CD4-positive, alpha-beta T cell (primary cell): Measurements from ENCODE around the gene EDEM1. TPM values are rescaled to one million over a fixed set of nuclear protein-coding genes. Genes with fewer than 3 reads are reported as not detected.

Experiments used
- ATAC-seq: fragments of 200-7000 bp; cut with Tn5 transposase; one replicate; pipeline ENCODE4 v1.10.0; 2022; ENCODE audit warnings: mild to moderate bottlenecking; ENCODE audit not compliant: poor library complexity
- CTCF ChIA-PET: fragments of 350-600 bp; sonication (Branson Sonifier 250); formaldehyde crosslinking; loops from one replicate; lab custom pipeline; 2021; ENCODE audit warnings: antibody characterized with exemption, inconsistent platforms; lab: Charles Lee
- POLR2A ChIA-PET: fragments of 350-600 bp; sonication (Branson Sonifier 250); formaldehyde crosslinking; loops from one replicate; lab custom pipeline; 2021; ENCODE audit warnings: antibody characterized with exemption, inconsistent platforms; lab: Charles Lee
- DNase-seq, 14 experiments: peaks; one replicate each; pipeline ENCODE4 v3.0.0-alpha.2; 2013 to 2020; ENCODE audit warnings: mixed read lengths in 2 of 14
- H3K27ac ChIP-seq, 2 donors: one replicate each; pipeline versions ENCODE4 v1.5.1 to v1.7.0; 2013; ENCODE audit warnings: low read length in 2 of 2, low read depth in 1 of 2, mild to moderate bottlenecking in 1 of 2
- H3K27me3 ChIP-seq, 2 experiments: 1 replicate in 1 of 2; 2 replicates in 1 of 2; pipeline versions ENCODE4 v1.6.1 to v1.7.0; 2013; ENCODE audit warnings: low read length in 2 of 2, control low read depth in 1 of 2, mild to moderate bottlenecking in 1 of 2, moderate library complexity in 1 of 2; ENCODE audit not compliant: insufficient read depth in 2 of 2, control insufficient read depth in 1 of 2
- H3K36me3 ChIP-seq: one replicate; pipeline ENCODE4 v1.6.1; 2013; ENCODE audit warnings: low read length, control low read depth; ENCODE audit not compliant: insufficient read depth
- H3K4me1 ChIP-seq: one replicate; pipeline ENCODE4 v1.6.1; 2013; ENCODE audit warnings: low read length, control low read depth; ENCODE audit not compliant: insufficient read depth
- H3K4me3 ChIP-seq: one replicate; pipeline ENCODE4 v1.5.1; 2013; ENCODE audit warnings: mild to moderate bottlenecking, low read length, moderate library complexity
- H3K9me3 ChIP-seq, 2 experiments: 1 replicate in 1 of 2; 2 replicates in 1 of 2; pipeline versions ENCODE4 v1.6.1 to v1.7.0; 2013; ENCODE audit warnings: low read length in 2 of 2, mild to moderate bottlenecking in 2 of 2, control low read depth in 1 of 2, moderate library complexity in 1 of 2; ENCODE audit not compliant: control insufficient read depth in 1 of 2, insufficient read depth in 1 of 2
- H3K27ac Mint-ChIP-seq: one replicate; pipeline ENCODE4 v1.8.0; 2020; ENCODE audit warnings: mixed read lengths
- H3K27me3 Mint-ChIP-seq: one replicate; pipeline ENCODE4 v1.8.0; 2021; ENCODE audit warnings: mixed read lengths
- H3K36me3 Mint-ChIP-seq: one replicate; pipeline ENCODE4 v1.8.0; 2021; ENCODE audit warnings: low read depth, mixed read lengths
- H3K4me1 Mint-ChIP-seq: one replicate; pipeline ENCODE4 v1.8.0; 2021; ENCODE audit warnings: low read depth, mixed read lengths
- H3K4me3 Mint-ChIP-seq: one replicate; pipeline ENCODE4 v1.8.0; 2020; ENCODE audit warnings: mild to moderate bottlenecking, mixed read lengths
- H3K9me3 Mint-ChIP-seq: one replicate; pipeline ENCODE4 v1.8.0; 2020; ENCODE audit warnings: mixed read lengths
- CTCF ChIP-seq: fragments of 200-600 bp; IDR thresholded peaks from one replicate; pipeline ENCODE4 v1.8.0; 2022; ENCODE audit warnings: antibody characterized with exemption, mild to moderate bottlenecking
- intact Hi-C, 2 experiments: fragments of 100-400 bp; cut with DNase I in 1 of 2; cut with micrococcal nuclease in 1 of 2; formaldehyde crosslinking; loops; one replicate each; pipeline versions ENCODE4 v1.15.1 to v1.9.0; 2023 to 2025; cut with DNase I, micrococcal nuclease
- total RNA-seq, 174 experiments: library from RNA in 2 of 174; stranded (reverse) in 2 of 174; gene quantifications; one replicate each; pipeline ENCODE4 v1.2.3 and lab custom pipeline; 2021 to 2026

EDEM1 gene
- total RNA-seq, 2 experiments from 2014 or later = 106 to 114 TPM

GRCh38 chr3:5205165-5205941 is 17.8 kb downstream of the EDEM1 start:
- no peaks in the 10 kb centered on the region for H3K27me3 Mint-ChIP-seq
- POLR2A ChIA-PET = no interaction called here

GRCh38 chr3:5210926-5211325 is 23.4 kb downstream of the EDEM1 start:
- TF ChIP-seq CTCF = no peak
- H3K4me3 Mint-ChIP-seq = no peak overlapping the region

More at GRCh38 chr3:5205165-5205941, 17.8 kb downstream of the EDEM1 start:
- peaks cover 97% of the 10 kb centered on the region for H3K36me3 ChIP-seq
- no peak overlapping the region for H3K27ac ChIP-seq
- H3K9me3 ChIP-seq = no peaks in the 10 kb centered on the region
- H3K36me3 Mint-ChIP-seq = peaks cover 97% of the 10 kb centered on the region
- H3K27ac Mint-ChIP-seq = peak overlapping the region; percentile 39
- peaks cover 2% of the 10 kb centered on the region for H3K4me1 ChIP-seq
- H3K4me3 ChIP-seq = no peak overlapping the region
- peaks cover 13% of the 10 kb centered on the region for H3K4me1 Mint-ChIP-seq
- intact Hi-C loops = loop anchor here in 1 of 2 experiments (5.0 kb wide), 1 partner anchor 33 kb away; no protein-coding TSS in a partner anchor
- DNase-seq (no peak), ATAC-seq (no peak)
- no peaks in the 10 kb centered on the region for H3K27me3 ChIP-seq
- H3K4me3 Mint-ChIP-seq = no peak overlapping the region
- TF ChIP-seq CTCF = no peak
- H3K9me3 Mint-ChIP-seq = no peaks in the 10 kb centered on the region
- CTCF ChIA-PET = no interaction called here

GRCh38 chr3:5212628-5213573 is 25.4 kb downstream of the EDEM1 start:
- Histone ChIP-seq H3K27ac (no peak overlapping the region), H3K4me3 (no peak overlapping the region), H3K27me3 (no peaks in the 10 kb centered on the region), H3K4me1 (no peaks in the 10 kb centered on the region), H3K9me3 (no peaks in the 10 kb centered on the region), H3K36me3 (peaks cover 98% of the 10 kb centered on the region)
- Mint-ChIP-seq H3K4me1 (peaks cover 4% of the 10 kb centered on the region), H3K9me3 (no peaks in the 10 kb centered on the region), H3K36me3 (peaks cover 97% of the 10 kb centered on the region), H3K4me3 (no peak overlapping the region), H3K27ac (peak overlapping the region; percentile 28), H3K27me3 (no peaks in the 10 kb centered on the region)
- TF ChIP-seq CTCF = no peak
- ChIA-PET CTCF (no interaction called here), POLR2A (no interaction called here)
- ATAC-seq (no peak), DNase-seq (no peak)
- intact Hi-C loops = loop anchor here in 1 of 2 experiments (5.0 kb wide), 1 partner anchor 76 kb away; no protein-coding TSS in a partner anchor

More at GRCh38 chr3:5210926-5211325, 23.4 kb downstream of the EDEM1 start:
- CTCF ChIA-PET = no interaction called here
- no peak overlapping the region for H3K27ac ChIP-seq
- H3K9me3 ChIP-seq = no peaks in the 10 kb centered on the region
- no peaks in the 10 kb centered on the region for H3K27me3 Mint-ChIP-seq
- H3K4me3 ChIP-seq = no peak overlapping the region
- no peak overlapping the region for H3K27ac Mint-ChIP-seq
- no peaks in the 10 kb centered on the region for H3K9me3 Mint-ChIP-seq
- no peak for DNase-seq
- no peaks in the 10 kb centered on the region for H3K27me3 ChIP-seq
- peaks cover 98% of the 10 kb centered on the region for H3K36me3 ChIP-seq
- ATAC-seq = no peak
- POLR2A ChIA-PET = no interaction called here
- H3K4me1 Mint-ChIP-seq = peaks cover 4% of the 10 kb centered on the region
- peaks cover 99% of the 10 kb centered on the region for H3K36me3 Mint-ChIP-seq
- no peaks in the 10 kb centered on the region for H3K4me1 ChIP-seq
- intact Hi-C loops = loop anchor here in 1 of 2 experiments (5.0 kb wide), 1 partner anchor 74 kb away; no protein-coding TSS in a partner anchor
